Posterior vena cava (tissue), 2 donors: ENCODE results near the gene ACOT8. TPM values are rescaled to one million over a fixed set of nuclear protein-coding genes. Genes with fewer than 3 reads are reported as not detected.

ENCODE experiments used
- DNase-seq: peaks from one replicate; pipeline ENCODE4 v3.0.0-alpha.2; 2020; ENCODE audit warnings: low spot score
- intact Hi-C, 2 donors: fragments of 100-400 bp; cut with DNase I; formaldehyde crosslinking; loops; one replicate each; pipeline versions ENCODE4 v1.14.1 to v1.14.2; 2022 to 2023
- total RNA-seq, 2 donors: library from RNA; stranded (reverse); fragmentation: NEBNext Ultra II Directional; extraction: Animal tissue kit (Norgen Biotek cat#: 25700); gene quantifications; one replicate each; pipeline ENCODE4 v1.2.1, GENCODE V29; 2021
- donor health status: DM: yes; HTN: yes; CAD: no.
- donor health status: DM: yes; HTN: yes; CAD: no.

ACOT8 gene
- total RNA-seq, 2 donors from 2014 or later, result 12.2 to 14.1 TPM

DNA sequence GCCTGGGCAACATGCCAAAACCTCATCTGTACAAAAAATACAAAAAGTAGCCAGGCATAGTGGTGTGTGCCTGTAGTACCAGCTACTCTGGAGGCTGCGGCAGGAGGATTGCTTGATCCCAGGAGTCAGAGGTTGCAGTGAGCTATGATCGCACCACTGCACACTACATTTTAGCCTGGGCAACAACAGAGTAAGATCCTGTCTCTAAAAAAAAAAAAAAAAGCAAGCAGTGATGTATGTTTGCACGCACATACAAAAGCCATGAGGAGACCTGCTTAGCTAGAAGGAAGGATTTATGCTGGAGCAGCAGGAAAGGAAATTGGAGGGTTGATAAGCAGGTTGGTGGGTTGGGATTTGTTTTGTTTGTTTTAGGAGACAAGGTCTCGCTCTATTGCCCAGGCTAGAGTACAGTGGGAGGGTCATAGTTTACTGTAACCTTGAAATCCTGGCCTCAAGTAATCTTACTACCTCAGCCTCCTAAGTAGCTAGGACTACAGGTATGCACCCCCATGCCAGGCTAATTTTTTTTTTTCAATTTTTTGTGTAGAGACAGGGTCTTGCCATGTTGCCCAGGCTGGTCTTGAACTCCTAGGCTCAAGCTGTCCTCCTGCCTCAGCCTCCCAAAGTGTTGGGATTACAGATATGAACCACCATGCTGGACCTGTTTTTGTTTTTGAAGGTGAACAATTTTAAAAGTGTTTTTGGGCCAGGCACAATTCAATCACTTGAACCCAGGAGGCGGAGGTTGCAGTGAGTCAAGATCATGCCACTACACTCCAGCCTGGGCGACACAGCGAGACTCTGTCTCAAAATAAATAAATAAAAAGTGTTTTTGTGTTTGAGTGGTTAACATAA is 4.3 kb upstream of the ACOT8 start:
- DNase-seq, result no peak
- intact Hi-C loops, result loop anchor here in 1 of 2 donors (5.0 kb wide), 1 partner anchor 544 kb away; no protein-coding TSS in a partner anchor

GRCh38 chr20:45860560-45861220 is 3.5 kb upstream of the ACOT8 start:
- no peak for DNase-seq
- intact Hi-C loops, result loop anchor here in 1 of 2 donors (5.0 kb wide), 1 partner anchor 543 kb away; no protein-coding TSS in a partner anchor

GRCh38 chr20:45859916-45860315 is 2.7 kb upstream of the ACOT8 start:
- intact Hi-C loops, result loop anchor here in 1 of 2 donors (5.0 kb wide), 1 partner anchor 543 kb away; no protein-coding TSS in a partner anchor
- DNase-seq, result no peak

- intact Hi-C loops, result no loop called here
- no peak for DNase-seq
Observed at GRCh38 chr20:45857882-45858216, 657 bp upstream of the ACOT8 start.

GRCh38 chr20:45853484-45853883 is 3.7 kb downstream of the ACOT8 start:
- intact Hi-C loops, result no loop called here
- DNase-seq, result no peak

DNA sequence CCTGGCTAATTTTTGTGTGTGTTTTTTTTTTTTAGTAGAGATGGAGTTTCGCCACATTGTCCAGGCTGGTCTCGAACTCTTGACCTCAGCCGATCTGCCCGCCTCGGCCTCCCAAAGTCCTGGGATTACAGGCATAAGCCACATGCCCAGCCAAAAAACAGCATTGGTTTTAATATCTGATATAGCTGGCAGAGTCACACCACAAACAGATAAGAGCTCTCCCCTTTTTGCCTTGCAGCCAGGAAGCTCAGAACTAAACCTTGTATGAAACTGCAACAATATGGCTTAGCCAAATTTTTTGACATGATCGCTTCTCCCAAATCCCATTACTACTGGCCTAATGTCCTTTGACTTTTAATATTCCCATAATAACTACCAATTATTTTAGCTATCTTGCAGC is 4.9 kb downstream of the ACOT8 start:
- intact Hi-C loops, result no loop called here

DNA sequence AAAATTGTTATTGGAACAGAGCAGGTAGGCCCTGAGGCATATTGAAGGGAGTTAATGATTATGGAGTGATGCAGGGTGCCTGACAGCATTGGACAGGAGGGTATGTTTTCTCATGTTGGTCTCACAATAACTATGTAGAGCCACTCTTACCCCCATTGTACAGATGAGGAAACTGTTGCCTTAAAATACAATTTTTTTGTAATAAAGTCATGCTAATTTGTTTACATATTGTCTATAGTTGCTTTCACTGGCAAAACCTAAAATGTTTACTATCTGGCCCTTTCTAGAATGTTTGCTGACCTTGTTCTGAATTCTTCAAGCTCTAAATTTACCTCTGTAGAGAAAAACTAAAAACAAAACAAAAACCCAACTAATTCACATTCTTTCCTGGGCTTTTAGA is 5.7 kb downstream of the ACOT8 start:
- DNase-seq, result no peak
- intact Hi-C loops, result no loop called here

More for the DNA sequence above, 4.9 kb downstream of the ACOT8 start:
- no peak for DNase-seq

- intact Hi-C loops, result no loop called here
- DNase-seq, result no peak
Observed at GRCh38 chr20:45850926-45851325, 6.3 kb downstream of the ACOT8 start.

DNA sequence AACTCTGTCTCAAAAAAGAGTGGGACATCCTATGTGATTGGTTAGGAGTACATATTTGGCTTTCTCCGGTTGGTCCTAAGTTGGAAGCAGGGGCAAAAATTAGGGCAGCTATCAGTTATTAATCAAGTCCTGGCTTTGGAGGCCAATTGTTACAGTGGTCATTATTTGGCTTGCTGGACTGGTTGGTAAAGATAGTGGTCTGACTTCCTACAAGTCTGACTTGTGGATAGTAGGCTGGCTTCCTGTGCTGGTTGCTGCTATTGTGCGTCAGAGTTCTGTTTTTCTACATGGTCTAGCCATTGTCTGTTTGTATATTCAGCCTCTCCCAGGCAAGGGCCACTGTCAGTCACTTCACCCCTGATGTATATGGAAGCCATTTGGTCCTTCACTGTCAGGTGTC is 7.0 kb downstream of the ACOT8 start:
- no peak for DNase-seq
- intact Hi-C loops, result no loop called here

DNA sequence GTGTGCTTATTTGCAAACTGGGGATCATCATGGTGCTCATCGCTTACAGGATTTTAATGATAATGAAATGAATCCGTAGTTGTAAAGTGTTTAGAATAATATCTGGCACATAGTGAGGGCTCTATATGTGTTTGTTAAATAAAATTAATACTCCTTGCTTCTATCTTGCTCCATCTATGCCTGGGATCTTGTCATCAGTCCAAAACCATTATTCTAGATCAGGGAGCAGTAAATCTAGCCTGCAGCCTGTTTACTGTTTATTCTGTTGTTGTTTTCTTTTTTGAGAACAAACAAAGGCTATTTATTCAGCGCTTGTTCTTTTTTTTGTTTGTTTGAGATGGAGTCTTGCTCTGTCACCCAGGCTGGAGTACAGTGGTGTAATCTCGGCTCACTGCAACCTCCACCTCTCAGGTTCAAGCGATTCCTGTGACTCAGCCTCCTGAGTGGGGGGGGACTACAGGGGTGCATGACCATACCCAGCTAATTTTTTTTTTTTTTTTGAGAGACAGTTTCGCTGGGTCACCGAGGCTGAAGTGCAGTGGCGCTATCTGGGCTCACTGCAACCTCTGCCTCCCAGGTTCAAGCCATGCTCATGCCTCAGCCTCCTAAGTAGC is 8.1 kb downstream of the ACOT8 start:
- intact Hi-C loops, result no loop called here
- DNase-seq, result no peak

GRCh38 chr20:45848421-45848820 is 8.8 kb downstream of the ACOT8 start:
- DNase-seq, result no peak
- intact Hi-C loops, result no loop called here

GRCh38 chr20:45845452-45845851 is 11.7 kb downstream of the ACOT8 start:
- DNase-seq, result no peak
- intact Hi-C loops, result no loop called here

GRCh38 chr20:45843506-45843905 is 13.7 kb downstream of the ACOT8 start:
- DNase-seq, result no peak
- intact Hi-C loops, result no loop called here

DNA sequence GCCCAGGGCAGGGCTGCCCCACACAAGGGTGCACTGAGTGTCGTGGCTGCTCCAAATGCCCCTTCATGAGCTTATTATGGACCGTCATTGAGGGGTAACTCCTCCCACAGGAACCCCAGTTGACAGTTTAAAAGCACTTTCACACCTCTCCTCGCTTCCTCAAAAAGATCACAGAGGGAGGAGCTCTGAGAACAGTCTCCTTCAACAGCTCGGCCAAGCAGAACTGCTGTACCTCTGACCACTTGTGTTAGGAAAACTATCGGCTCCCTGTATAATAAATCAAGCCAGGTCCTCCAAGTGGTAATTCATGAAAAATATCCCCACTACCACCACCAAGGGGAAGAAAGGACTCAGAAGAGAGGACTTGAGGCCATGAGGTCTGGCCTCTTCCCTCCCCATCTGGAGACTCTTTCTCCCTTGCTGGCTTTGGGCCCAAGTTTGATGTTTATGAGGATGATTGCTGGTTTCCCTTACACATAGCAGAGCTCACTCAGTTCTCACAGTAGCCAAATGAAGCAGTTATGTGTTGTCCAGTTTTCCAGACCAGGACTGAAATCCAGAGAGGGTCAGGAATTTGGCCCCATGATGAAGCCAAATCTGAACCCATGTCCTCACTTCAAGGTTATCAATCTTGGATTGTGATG is 14.9 kb downstream of the ACOT8 start:
- no peak for DNase-seq
- intact Hi-C loops, result no loop called here

DNA sequence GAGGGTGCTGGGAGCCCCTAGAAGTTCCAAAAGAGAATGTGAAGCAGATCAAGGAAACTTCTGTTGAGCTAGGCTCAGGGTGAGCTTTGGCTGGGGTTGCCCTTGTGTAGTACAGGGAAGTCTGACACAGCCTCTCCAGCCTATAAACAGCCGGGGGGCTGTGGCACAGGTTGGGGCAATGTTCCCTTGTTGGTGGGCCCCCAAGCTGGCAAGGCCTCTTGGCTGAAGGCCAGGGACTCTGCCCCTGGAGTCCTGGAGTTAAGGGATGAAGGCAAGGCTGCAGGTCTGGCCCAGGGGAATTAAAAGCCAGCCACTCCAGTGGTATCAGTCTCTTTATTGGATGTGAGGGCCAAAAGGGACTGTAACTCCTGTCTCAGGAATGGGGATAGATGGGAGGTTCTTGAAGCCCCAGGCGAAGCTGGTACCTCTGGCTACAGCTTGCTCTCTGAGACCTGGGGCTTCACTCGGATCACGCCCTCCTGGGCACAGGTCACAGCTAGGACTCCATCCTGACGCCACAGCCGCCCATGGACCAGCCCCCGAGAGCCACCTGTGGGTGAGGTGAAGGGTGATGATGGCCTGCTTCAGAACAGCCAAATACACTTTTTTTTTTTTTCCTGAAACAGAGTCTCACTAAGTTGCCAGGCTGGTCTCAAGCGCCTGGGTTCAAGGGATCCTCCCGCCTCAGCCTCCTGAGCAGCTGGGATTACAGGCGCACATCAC is 15.6 kb downstream of the ACOT8 start:
- intact Hi-C loops, result no loop called here
- DNase-seq, result no peak

DNA sequence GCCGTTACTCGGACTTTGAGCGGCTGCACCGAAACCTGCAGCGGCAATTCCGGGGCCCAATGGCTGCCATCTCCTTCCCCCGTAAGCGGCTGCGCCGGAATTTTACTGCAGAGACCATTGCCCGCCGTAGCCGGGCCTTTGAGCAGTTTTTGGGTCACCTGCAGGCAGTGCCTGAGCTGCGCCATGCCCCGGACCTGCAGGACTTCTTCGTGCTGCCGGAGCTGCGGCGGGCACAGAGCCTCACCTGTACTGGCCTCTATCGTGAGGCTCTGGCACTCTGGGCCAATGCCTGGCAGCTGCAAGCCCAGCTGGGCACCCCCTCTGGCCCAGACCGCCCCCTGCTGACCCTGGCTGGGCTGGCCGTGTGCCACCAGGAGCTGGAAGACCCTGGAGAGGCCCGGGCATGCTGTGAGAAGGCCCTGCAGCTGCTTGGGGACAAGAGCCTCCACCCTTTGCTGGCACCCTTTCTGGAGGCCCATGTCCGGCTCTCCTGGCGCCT is 16.4 kb downstream of the ACOT8 start:
- intact Hi-C loops, result no loop called here
- peak; percentile 81 for DNase-seq

- DNase-seq, result no peak
- intact Hi-C loops, result no loop called here
Observed at GRCh38 chr20:45836841-45837240, 20.4 kb downstream of the ACOT8 start.

GRCh38 chr20:45835825-45836224 is 21.4 kb downstream of the ACOT8 start:
- peak; percentile 93 for DNase-seq
- intact Hi-C loops, result no loop called here

- intact Hi-C loops, result no loop called here
Observed at GRCh38 chr20:45835329-45835765, 21.8 kb downstream of the ACOT8 start.

More at GRCh38 chr20:45835329-45835765, 21.8 kb downstream of the ACOT8 start:
- no peak for DNase-seq
